HEK293 (cell line): ENCODE results near the gene TIA1.

Experiments
- SALL2 ChIP-seq: fragments of 450-650 bp; formaldehyde crosslinking; IDR thresholded peaks from 2 replicates; pipeline ENCODE4 v1.5.0; 2017; ENCODE audit warnings: missing biosample characterization, mild to moderate bottlenecking, missing genetic modification characterization, borderline replicate concordance
- TCF7L2 ChIP-seq: IDR thresholded peaks from 2 replicates; pipeline ENCODE4 v1.6.1; 2011; ENCODE audit warnings: low read depth, mild to moderate bottlenecking, inconsistent platforms, low read length, moderate library complexity, borderline replicate concordance
- ZNF140 ChIP-seq: fragments of 450-650 bp; formaldehyde crosslinking; IDR thresholded peaks from 2 replicates; pipeline ENCODE4 v1.5.1; 2016; ENCODE audit warnings: missing biosample characterization, missing genetic modification characterization
- ZNF223 ChIP-seq: fragments of 450-650 bp; formaldehyde crosslinking; IDR thresholded peaks from 2 replicates; pipeline ENCODE4 v1.5.1; 2016; ENCODE audit warnings: missing biosample characterization, missing genetic modification characterization
- ZNF24 ChIP-seq: fragments of 450-650 bp; formaldehyde crosslinking; IDR thresholded peaks from 2 replicates; pipeline ENCODE4 v1.5.1; 2016; ENCODE audit warnings: missing biosample characterization, missing genetic modification characterization
- ZNF274 ChIP-seq, 2 experiments: fragments of 200-500 bp in 1 of 2; fragments of 450-650 bp in 1 of 2; sonication (Bioruptor generic) in 1 of 2; formaldehyde crosslinking in 1 of 2; IDR thresholded peaks; 2 replicates each; pipeline versions ENCODE4 v1.5.1 to v1.6.1; 2014 to 2016; ENCODE audit warnings: borderline replicate concordance in 1 of 2, inconsistent platforms in 1 of 2, low read length in 1 of 2, missing biosample characterization in 1 of 2, missing genetic modification characterization in 1 of 2
- ZNF366 ChIP-seq: fragments of 450-650 bp; formaldehyde crosslinking; conservative IDR thresholded peaks from 2 replicates; pipeline ENCODE4 v1.5.1; 2016; ENCODE audit warnings: missing biosample characterization, missing genetic modification characterization
- ZNF514 ChIP-seq: fragments of 450-650 bp; formaldehyde crosslinking; IDR thresholded peaks from 2 replicates; pipeline ENCODE4 v1.5.1; 2016; ENCODE audit warnings: missing biosample characterization, missing genetic modification characterization
- ZNF548 ChIP-seq: fragments of 450-650 bp; formaldehyde crosslinking; IDR thresholded peaks from 2 replicates; pipeline ENCODE4 v1.5.1; 2016; ENCODE audit warnings: missing biosample characterization, missing genetic modification characterization
- ZNF670 ChIP-seq: fragments of 450-650 bp; formaldehyde crosslinking; IDR thresholded peaks from 2 replicates; pipeline ENCODE4 v1.5.1; 2016; ENCODE audit warnings: missing biosample characterization, missing genetic modification characterization, low read depth
- TF ChIP-seq, protein P1 (sequence below): fragments of 450-650 bp; formaldehyde crosslinking; IDR thresholded peaks from 2 replicates; pipeline ENCODE4 v1.5.1; 2016; ENCODE audit warnings: missing biosample characterization, missing genetic modification characterization, borderline replicate concordance
- TF ChIP-seq, protein P2 (sequence below): fragments of 450-650 bp; formaldehyde crosslinking; IDR thresholded peaks from 2 replicates; pipeline ENCODE4 v1.5.1; 2016; ENCODE audit warnings: missing biosample characterization, missing genetic modification characterization
- TF ChIP-seq, protein P3 (sequence below): fragments of 450-650 bp; formaldehyde crosslinking; IDR thresholded peaks from 2 replicates; pipeline ENCODE4 v1.5.1; 2016; ENCODE audit warnings: missing biosample characterization, missing genetic modification characterization

DNA sequence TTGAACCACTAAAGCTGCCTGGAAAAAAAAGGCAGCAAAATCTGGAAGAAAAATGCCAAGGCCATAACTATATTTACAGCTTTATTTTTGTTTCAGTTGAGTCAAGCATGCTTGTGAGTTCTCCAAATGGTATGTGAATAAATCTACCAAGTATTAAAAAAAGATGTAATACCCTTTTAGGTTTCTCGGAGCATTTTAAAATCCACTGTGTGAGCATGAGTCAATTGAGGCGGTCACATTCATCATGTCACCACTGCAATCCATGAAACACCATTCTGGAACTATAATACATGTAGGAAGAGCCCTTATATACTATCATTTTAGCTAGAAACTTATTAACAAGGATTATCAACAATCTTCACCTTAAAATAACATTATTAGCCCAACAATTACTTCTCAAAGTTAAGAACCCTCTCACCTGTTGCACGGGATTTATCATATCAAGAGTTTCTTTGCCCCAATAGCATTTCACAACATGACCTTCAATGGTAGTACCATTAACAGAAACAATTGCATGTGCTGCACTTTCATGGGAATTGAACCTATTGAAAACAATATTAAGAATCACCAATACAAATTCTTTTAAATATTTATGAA is 33.4 kb downstream of the TIA1 start:
- TF ChIP-seq, protein P1, sequence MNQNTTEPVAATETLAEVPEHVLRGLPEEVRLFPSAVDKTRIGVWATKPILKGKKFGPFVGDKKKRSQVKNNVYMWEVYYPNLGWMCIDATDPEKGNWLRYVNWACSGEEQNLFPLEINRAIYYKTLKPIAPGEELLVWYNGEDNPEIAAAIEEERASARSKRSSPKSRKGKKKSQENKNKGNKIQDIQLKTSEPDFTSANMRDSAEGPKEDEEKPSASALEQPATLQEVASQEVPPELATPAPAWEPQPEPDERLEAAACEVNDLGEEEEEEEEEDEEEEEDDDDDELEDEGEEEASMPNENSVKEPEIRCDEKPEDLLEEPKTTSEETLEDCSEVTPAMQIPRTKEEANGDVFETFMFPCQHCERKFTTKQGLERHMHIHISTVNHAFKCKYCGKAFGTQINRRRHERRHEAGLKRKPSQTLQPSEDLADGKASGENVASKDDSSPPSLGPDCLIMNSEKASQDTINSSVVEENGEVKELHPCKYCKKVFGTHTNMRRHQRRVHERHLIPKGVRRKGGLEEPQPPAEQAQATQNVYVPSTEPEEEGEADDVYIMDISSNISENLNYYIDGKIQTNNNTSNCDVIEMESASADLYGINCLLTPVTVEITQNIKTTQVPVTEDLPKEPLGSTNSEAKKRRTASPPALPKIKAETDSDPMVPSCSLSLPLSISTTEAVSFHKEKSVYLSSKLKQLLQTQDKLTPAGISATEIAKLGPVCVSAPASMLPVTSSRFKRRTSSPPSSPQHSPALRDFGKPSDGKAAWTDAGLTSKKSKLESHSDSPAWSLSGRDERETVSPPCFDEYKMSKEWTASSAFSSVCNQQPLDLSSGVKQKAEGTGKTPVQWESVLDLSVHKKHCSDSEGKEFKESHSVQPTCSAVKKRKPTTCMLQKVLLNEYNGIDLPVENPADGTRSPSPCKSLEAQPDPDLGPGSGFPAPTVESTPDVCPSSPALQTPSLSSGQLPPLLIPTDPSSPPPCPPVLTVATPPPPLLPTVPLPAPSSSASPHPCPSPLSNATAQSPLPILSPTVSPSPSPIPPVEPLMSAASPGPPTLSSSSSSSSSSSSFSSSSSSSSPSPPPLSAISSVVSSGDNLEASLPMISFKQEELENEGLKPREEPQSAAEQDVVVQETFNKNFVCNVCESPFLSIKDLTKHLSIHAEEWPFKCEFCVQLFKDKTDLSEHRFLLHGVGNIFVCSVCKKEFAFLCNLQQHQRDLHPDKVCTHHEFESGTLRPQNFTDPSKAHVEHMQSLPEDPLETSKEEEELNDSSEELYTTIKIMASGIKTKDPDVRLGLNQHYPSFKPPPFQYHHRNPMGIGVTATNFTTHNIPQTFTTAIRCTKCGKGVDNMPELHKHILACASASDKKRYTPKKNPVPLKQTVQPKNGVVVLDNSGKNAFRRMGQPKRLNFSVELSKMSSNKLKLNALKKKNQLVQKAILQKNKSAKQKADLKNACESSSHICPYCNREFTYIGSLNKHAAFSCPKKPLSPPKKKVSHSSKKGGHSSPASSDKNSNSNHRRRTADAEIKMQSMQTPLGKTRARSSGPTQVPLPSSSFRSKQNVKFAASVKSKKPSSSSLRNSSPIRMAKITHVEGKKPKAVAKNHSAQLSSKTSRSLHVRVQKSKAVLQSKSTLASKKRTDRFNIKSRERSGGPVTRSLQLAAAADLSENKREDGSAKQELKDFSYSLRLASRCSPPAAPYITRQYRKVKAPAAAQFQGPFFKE (tag by site-specific recombination): no peak
- TF ChIP-seq ZNF366 (tag by site-specific recombination) (no peak), SALL2 (tag by site-specific recombination) (no peak), ZNF274 (IDR thresholded peaks at IDR 0.05; ENCODE audit: low read length) (no peak), ZNF274 (tag by site-specific recombination; IDR thresholded peaks at IDR 0.05; ENCODE audit: borderline replicate concordance) (no peak), TCF7L2 (no peak), ZNF670 (tag by site-specific recombination) (no peak), ZNF548 (no peak), ZNF24 (tag by site-specific recombination) (no peak), ZNF140 (tag by site-specific recombination) (no peak), ZNF223 (no peak), ZNF514 (tag by site-specific recombination) (no peak)
- TF ChIP-seq, protein P2, sequence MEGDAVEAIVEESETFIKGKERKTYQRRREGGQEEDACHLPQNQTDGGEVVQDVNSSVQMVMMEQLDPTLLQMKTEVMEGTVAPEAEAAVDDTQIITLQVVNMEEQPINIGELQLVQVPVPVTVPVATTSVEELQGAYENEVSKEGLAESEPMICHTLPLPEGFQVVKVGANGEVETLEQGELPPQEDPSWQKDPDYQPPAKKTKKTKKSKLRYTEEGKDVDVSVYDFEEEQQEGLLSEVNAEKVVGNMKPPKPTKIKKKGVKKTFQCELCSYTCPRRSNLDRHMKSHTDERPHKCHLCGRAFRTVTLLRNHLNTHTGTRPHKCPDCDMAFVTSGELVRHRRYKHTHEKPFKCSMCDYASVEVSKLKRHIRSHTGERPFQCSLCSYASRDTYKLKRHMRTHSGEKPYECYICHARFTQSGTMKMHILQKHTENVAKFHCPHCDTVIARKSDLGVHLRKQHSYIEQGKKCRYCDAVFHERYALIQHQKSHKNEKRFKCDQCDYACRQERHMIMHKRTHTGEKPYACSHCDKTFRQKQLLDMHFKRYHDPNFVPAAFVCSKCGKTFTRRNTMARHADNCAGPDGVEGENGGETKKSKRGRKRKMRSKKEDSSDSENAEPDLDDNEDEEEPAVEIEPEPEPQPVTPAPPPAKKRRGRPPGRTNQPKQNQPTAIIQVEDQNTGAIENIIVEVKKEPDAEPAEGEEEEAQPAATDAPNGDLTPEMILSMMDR (tag by site-specific recombination): no peak
- TF ChIP-seq, protein P3, sequence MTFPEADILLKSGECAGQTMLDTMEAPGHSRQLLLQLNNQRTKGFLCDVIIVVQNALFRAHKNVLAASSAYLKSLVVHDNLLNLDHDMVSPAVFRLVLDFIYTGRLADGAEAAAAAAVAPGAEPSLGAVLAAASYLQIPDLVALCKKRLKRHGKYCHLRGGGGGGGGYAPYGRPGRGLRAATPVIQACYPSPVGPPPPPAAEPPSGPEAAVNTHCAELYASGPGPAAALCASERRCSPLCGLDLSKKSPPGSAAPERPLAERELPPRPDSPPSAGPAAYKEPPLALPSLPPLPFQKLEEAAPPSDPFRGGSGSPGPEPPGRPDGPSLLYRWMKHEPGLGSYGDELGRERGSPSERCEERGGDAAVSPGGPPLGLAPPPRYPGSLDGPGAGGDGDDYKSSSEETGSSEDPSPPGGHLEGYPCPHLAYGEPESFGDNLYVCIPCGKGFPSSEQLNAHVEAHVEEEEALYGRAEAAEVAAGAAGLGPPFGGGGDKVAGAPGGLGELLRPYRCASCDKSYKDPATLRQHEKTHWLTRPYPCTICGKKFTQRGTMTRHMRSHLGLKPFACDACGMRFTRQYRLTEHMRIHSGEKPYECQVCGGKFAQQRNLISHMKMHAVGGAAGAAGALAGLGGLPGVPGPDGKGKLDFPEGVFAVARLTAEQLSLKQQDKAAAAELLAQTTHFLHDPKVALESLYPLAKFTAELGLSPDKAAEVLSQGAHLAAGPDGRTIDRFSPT (tag by site-specific recombination): no peak
